Natural killer cell treated with Interleukin-12 subunit alpha and Interleukin-12 subunit beta and Interleukin-15 and Interleukin-18, amount 100 ng/mL, for 72 hours (primary cell): ENCODE measurements around the gene PCDHB13. TPM values are rescaled to one million over a fixed set of nuclear protein-coding genes. Genes with fewer than 3 reads are reported as not detected.
"Not testable (repeated sequence)": the region's sequence is repeated elsewhere in the genome, so short reads cannot be mapped to it uniquely, and the experiment has no call there.

Experiments
- ATAC-seq, 2 donors: fragments of 150-1000 bp; cut with Tn5 transposase in 1 of 2; sonication (Bioruptor Pico), chemical (Tn5 transposase) in 1 of 2; 2 replicates each; pipeline ENCODE4 v1.10.0; 2021
- DNase-seq: peaks from one replicate; pipeline ENCODE4 v3.0.0; 2022; ENCODE audit warnings: low spot score
- H3K27ac Mint-ChIP-seq, 2 donors: 1 replicate in 1 of 2; 2 replicates in 1 of 2; pipeline ENCODE4 v1.8.0; 2022; ENCODE audit warnings: mixed read lengths in 2 of 2, mild to moderate bottlenecking in 1 of 2, moderate library complexity in 1 of 2
- H3K27me3 Mint-ChIP-seq, 2 donors: 1 replicate in 1 of 2; 2 replicates in 1 of 2; pipeline ENCODE4 v1.8.0; 2022; ENCODE audit warnings: mixed read lengths in 2 of 2
- H3K36me3 Mint-ChIP-seq: one replicate; pipeline ENCODE4 v1.8.0; 2022; ENCODE audit warnings: mixed read lengths
- H3K4me1 Mint-ChIP-seq, 2 donors: 1 replicate in 1 of 2; 2 replicates in 1 of 2; pipeline ENCODE4 v1.8.0; 2022; ENCODE audit warnings: low read depth in 2 of 2, mixed read lengths in 2 of 2, mild to moderate bottlenecking in 1 of 2
- H3K4me3 Mint-ChIP-seq: one replicate; pipeline ENCODE4 v1.8.0; 2022; ENCODE audit warnings: mixed read lengths
- H3K9me3 Mint-ChIP-seq: 2 replicates; pipeline ENCODE4 v1.8.0; 2022; ENCODE audit warnings: mixed read lengths
- total RNA-seq, 2 donors: library from RNA; stranded (reverse); gene quantifications; one replicate each; pipeline ENCODE4 v1.2.3, GENCODE V29; 2022

Gene PCDHB13
- total RNA-seq, 2 donors from 2014 or later: 0.10 TPM; not detected in 1

DNA sequence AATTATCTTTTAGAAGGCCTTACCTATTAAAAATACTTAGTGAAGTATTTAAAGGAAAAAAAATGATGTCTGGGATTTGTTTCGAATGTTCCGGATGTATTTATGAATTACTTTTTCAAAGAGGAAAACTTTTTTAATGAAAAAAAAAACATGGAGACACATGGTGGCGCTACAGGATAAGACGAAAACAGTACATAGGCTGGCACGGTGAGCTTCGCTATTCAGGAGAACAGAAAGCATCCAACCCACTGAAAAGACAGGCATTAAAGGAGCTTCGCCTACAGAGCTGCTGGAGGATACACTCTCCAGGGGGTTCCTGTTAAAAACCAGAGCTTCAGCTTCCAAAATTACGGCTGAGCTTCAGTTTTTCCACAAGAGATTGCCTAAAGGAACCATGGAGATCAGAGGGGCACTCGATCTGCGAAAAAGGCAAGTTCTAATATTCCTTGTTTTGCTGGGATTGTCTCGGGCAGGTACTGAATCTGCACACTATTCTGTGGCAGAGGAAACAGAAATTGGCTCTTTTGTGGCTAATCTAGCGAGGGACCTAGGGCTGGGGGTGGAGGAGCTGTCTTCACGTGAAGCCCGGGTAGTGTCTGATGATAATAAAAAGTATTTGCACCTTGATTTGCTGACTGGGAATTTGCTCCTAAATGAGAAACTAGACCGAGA, 9.5 kb downstream of the PCDHB13 start, which contains the start of gene PCDHB14:
PCDHB14 (plus strand) TSS at position 232 of the 672 bp plus-strand sequence; CDS start at position 395, 163 bp downstream.
- no peak within 1 kb of the TSS for H3K4me3 Mint-ChIP-seq
- no peak for DNase-seq

DNA sequence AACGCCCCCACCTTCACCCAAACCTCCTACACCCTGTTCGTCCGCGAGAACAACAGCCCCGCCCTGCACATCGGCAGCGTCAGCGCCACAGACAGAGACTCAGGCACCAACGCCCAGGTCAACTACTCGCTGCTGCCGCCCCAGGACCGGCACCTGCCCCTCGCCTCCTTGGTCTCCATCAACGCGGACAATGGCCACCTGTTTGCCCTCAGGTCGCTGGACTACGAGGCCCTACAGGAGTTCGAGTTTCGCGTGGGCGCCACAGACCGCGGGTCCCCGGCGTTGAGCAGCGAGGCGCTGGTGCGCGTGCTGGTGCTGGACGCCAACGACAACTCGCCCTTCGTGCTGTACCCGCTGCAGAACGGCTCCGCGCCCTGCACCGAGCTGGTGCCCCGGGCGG, 11.1 kb downstream of the PCDHB13 start:
- H3K27ac Mint-ChIP-seq, DNase-seq, ATAC-seq, H3K4me1 Mint-ChIP-seq, H3K36me3 Mint-ChIP-seq, H3K4me3 Mint-ChIP-seq, H3K9me3 Mint-ChIP-seq: not testable (repeated sequence)
- peaks cover 12 to 29% of the 10 kb centered on the region in 2 donors for H3K27me3 Mint-ChIP-seq

More for the DNA sequence above, 9.5 kb downstream of the PCDHB13 start, which contains the start of gene PCDHB14:
- Mint-ChIP-seq H3K27me3 (peaks cover 12 to 35% of the 10 kb centered on the region in 2 donors), H3K27ac (no peak within 1 kb of the TSS), H3K9me3 (peaks cover 4% of the 10 kb centered on the region), H3K36me3 (peaks cover 11% of the 10 kb centered on the region), H3K4me1 (no peaks in the 10 kb centered on the region)
- no peak for ATAC-seq

DNA sequence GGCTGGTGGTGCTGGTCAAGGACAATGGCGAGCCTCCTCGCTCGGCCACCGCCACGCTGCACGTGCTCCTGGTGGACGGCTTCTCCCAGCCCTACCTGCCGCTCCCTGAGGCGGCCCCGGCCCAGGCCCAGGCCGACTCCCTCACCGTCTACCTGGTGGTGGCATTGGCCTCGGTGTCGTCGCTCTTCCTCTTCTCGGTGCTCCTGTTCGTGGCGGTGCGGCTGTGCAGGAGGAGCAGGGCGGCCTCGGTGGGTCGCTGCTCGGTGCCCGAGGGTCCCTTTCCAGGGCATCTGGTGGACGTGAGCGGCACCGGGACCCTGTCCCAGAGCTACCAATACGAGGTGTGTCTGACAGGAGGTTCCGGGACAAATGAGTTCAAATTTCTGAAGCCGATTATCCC, 11.7 kb downstream of the PCDHB13 start:
- not testable (repeated sequence) for H3K9me3 Mint-ChIP-seq, ATAC-seq
- H3K27me3 Mint-ChIP-seq: peaks cover 12 to 23% of the 10 kb centered on the region in 2 donors

DNA sequence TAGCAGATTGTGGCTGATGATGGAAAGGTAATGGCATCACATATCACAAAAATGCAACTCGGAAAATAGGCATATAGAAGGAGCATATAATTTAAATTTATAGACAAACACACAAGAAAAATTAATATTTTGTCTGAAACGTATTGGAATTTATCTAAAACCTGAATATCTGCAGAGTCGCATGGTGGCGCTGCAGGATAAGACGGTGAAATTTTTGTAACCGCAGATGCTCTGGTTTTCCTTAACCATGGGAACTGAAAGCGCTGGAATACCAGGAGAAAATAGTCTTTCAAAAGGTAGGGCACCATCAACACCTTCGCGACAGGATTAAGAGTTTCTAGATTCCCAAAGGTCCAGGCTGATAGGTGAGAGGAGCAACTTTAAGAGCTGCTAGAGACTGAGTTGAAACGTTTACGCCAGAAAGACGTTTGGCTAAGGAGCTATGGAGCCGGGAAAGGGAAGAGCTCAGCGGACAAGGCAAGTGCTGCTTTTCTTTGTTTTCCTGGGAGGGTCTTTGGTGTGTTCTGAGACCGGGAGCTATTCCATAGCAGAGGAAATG, 20.5 kb downstream of the PCDHB13 start:
- H3K4me3 Mint-ChIP-seq: no peak overlapping the region
- no peak overlapping the region for H3K27ac Mint-ChIP-seq
- peaks cover 0 to 11% of the 10 kb centered on the region in 2 donors for H3K27me3 Mint-ChIP-seq
- peaks cover 15% of the 10 kb centered on the region for H3K36me3 Mint-ChIP-seq
- H3K4me1 Mint-ChIP-seq: no peaks in the 10 kb centered on the region
- no peak for ATAC-seq
- H3K9me3 Mint-ChIP-seq: peaks cover 12% of the 10 kb centered on the region
- no peak for DNase-seq

More for the DNA sequence above, 11.7 kb downstream of the PCDHB13 start:
- not testable (repeated sequence) for H3K4me3 Mint-ChIP-seq, H3K36me3 Mint-ChIP-seq, H3K27ac Mint-ChIP-seq, H3K4me1 Mint-ChIP-seq, DNase-seq

DNA sequence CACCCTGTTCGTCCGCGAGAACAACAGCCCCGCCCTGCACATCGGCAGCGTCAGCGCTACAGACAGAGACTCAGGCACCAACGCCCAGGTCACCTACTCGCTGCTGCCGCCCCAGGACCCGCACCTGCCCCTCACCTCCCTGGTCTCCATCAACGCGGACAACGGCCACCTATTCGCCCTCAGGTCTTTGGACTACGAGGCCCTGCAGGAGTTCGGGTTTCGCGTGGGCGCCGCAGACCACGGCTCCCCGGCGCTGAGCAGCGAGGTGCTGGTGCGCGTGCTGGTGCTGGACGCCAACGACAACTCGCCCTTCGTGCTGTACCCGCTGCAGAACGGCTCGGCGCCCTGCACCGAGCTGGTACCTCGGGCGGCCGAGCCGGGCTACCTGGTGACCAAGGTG, 22.2 kb downstream of the PCDHB13 start:
- not testable (repeated sequence) for H3K4me3 Mint-ChIP-seq, ATAC-seq, H3K4me1 Mint-ChIP-seq, DNase-seq, H3K27ac Mint-ChIP-seq
- Mint-ChIP-seq H3K9me3 (peaks cover 15% of the 10 kb centered on the region), H3K27me3 (peaks cover 0 to 19% of the 10 kb centered on the region in 2 donors), H3K36me3 (peaks cover 31% of the 10 kb centered on the region)

DNA sequence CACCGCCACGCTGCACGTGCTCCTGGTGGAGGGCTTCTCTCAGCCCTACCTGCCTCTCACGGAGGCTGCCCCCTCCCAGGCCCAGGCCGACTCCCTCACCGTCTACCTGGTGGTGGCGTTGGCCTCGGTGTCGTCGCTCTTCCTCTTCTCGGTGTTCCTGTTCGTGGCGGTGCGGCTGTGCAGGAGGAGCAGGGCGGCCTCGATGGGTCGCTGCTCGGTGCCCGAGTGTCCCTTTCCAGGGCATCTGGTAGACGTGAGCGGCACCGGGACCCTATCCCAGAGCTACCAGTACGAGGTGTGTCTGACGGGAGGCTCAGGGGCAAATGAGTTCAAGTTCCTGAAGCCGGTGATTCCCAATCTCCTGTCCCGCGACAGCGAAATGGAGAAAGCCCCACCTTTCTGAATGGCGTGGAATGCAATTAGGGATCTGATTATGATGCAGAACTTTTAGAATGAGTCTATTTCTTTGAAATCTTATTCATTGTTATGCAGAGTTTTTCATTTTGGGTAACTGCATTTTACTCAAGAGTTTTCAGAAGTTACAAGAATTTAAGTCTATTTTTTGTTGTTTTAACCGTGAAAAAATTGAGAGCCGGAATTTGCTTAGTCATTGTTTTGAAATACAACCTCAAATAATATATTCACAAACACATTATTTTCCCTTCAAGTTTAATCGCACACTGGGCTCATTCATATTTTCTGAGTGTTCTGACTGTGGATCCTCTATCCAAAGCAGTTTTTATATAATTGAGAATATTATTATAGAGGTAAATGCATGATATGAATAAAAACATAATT, 23.0 kb downstream of the PCDHB13 start:
- H3K9me3 Mint-ChIP-seq: peaks cover 15% of the 10 kb centered on the region
- H3K4me3 Mint-ChIP-seq: no peak overlapping the region
- H3K27me3 Mint-ChIP-seq: peaks cover 0 to 19% of the 10 kb centered on the region in 2 donors
- DNase-seq (no peak), ATAC-seq (no peak)
- H3K27ac Mint-ChIP-seq: no peak overlapping the region
- H3K36me3 Mint-ChIP-seq: peaks cover 31% of the 10 kb centered on the region
- no peaks in the 10 kb centered on the region for H3K4me1 Mint-ChIP-seq

DNA sequence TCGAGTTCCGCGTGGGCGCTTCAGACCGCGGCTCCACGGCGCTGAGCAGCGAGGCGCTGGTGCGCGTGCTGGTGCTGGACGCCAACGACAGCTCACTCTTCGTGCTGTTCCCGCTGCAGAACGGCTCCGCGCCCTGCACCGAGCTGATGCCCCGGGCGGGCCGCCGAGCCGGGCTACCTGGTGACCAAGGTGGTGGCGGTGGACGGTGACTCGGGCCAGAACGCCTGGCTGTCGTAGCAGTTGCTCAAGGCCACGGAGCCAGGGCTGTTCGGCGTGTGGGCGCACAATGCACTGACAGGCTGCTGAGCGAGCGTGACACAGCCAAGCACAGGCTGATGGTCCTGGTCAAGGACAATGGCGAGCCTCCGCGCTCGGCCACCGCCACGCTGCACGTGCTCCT, 27.8 kb downstream of the PCDHB13 start:
- ATAC-seq (no peak), DNase-seq (no peak)
- Mint-ChIP-seq H3K9me3 (peaks cover 17% of the 10 kb centered on the region), H3K36me3 (peaks cover 37% of the 10 kb centered on the region), H3K27ac (no peak overlapping the region), H3K27me3 (peaks cover 0 to 18% of the 10 kb centered on the region in 2 donors), H3K4me1 (no peaks in the 10 kb centered on the region), H3K4me3 (no peak overlapping the region)

DNA sequence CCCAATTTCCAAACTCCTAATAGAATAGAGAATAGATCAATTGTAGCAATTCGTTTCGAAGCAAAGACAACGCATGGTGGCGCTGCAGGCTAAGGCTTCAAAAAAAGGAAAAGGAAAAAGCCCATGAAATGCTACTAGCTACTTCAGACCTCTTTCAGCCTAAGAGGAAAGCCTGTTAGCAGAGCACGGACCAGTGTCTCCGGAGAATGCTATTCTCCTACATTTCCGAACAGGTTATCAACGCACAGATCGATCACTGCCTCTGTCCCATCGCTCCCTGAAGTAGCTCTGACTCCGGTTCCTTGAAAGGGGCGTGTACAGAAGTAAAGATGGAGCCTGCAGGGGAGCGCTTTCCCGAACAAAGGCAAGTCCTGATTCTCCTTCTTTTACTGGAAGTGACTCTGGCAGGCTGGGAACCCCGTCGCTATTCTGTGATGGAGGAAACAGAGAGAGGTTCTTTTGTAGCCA, 31.6 kb downstream of the PCDHB13 start, which contains the start of gene PCDHB15:
PCDHB15 (plus strand) TSS at position 146 of the 468 bp plus-strand sequence; CDS start at position 330, 184 bp downstream.
- peaks cover 41% of the 10 kb centered on the region for H3K36me3 Mint-ChIP-seq
- no peak within 1 kb of the TSS for H3K4me3 Mint-ChIP-seq
- peaks cover 21% of the 10 kb centered on the region for H3K9me3 Mint-ChIP-seq
- DNase-seq (no peak), ATAC-seq (no peak)
- H3K27me3 Mint-ChIP-seq: peaks cover 0 to 10% of the 10 kb centered on the region in 2 donors
- no peak within 1 kb of the TSS for H3K27ac Mint-ChIP-seq
- H3K4me1 Mint-ChIP-seq: no peaks in the 10 kb centered on the region

DNA sequence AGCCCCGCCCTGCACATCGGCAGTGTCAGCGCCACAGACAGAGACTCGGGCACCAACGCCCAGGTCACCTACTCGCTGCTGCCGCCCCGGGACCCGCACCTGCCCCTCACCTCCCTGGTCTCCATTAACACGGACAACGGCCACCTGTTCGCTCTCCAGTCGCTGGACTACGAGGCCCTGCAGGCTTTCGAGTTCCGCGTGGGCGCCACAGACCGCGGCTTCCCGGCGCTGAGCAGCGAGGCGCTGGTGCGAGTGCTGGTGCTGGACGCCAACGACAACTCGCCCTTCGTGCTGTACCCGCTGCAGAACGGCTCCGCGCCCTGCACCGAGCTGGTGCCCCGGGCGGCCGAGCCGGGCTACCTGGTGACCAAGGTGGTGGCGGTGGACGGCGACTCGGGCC, 33.3 kb downstream of the PCDHB13 start:
- ATAC-seq, DNase-seq, H3K27me3 Mint-ChIP-seq, H3K27ac Mint-ChIP-seq, H3K4me1 Mint-ChIP-seq, H3K4me3 Mint-ChIP-seq: not testable (repeated sequence)
- peaks cover 33% of the 10 kb centered on the region for H3K36me3 Mint-ChIP-seq
- H3K9me3 Mint-ChIP-seq: peaks cover 19% of the 10 kb centered on the region

DNA sequence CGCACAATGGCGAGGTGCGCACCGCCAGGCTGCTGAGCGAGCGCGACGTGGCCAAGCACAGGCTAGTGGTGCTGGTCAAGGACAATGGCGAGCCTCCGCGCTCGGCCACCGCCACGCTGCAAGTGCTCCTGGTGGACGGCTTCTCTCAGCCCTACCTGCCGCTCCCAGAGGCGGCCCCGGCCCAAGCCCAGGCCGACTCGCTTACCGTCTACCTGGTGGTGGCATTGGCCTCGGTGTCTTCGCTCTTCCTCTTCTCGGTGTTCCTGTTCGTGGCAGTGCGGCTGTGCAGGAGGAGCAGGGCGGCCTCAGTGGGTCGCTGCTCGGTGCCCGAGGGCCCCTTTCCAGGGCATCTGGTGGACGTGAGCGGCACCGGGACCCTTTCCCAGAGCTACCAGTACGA, 33.7 kb downstream of the PCDHB13 start:
- DNase-seq, ATAC-seq, H3K27ac Mint-ChIP-seq, H3K27me3 Mint-ChIP-seq, H3K4me1 Mint-ChIP-seq, H3K4me3 Mint-ChIP-seq: not testable (repeated sequence)
- H3K9me3 Mint-ChIP-seq: peaks cover 18% of the 10 kb centered on the region
- H3K36me3 Mint-ChIP-seq: peaks cover 31% of the 10 kb centered on the region

DNA sequence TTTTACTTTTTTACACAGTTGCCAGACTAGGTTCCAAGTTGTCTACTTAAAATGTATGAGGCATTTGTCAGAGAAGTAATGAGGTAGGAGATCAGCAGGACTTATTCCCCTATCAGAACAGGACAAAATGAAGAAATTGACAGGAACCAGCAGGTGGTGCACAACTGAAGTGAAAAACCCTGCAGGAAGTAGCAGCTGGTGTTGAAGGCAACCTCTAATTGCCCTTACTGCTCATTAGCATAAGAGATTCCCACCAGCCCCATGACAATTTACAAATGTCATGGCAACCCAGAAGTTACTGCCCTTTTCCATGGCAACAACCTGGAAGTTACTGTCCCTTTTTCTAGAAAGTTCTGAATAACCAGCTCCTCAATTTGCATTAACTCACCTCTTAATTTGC, 36.9 kb downstream of the PCDHB13 start:
- H3K9me3 Mint-ChIP-seq: peaks cover 14% of the 10 kb centered on the region
- no peak overlapping the region for H3K4me3 Mint-ChIP-seq
- H3K27ac Mint-ChIP-seq: no peak overlapping the region
- no peak for DNase-seq
- H3K27me3 Mint-ChIP-seq: no peaks in the 10 kb centered on the region
- peaks cover 31% of the 10 kb centered on the region for H3K36me3 Mint-ChIP-seq
- no peaks in the 10 kb centered on the region for H3K4me1 Mint-ChIP-seq
- ATAC-seq: no peak

DNA sequence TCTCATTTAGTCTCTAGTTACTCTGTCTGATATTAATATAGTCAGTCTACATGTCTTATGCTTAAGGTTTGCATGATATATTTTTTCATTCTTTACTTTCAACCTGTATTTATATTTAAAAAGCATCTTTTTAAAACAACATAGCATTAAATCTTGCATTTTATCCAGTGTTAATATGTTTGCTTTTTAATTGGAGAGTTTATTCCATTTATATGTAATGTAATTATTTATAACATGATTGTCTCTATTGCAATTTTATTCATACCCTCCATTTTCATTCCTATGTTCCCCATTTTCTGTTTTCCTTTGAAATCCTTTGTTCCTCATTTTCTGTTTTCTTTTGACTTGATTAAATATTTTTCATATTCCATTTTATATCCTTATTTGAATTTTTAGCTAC, 44.7 kb downstream of the PCDHB13 start:
- DNase-seq (no peak), ATAC-seq (no peak)
- Mint-ChIP-seq H3K9me3 (peaks cover 32% of the 10 kb centered on the region), H3K4me3 (no peak overlapping the region), H3K4me1 (no peaks in the 10 kb centered on the region), H3K27me3 (no peaks in the 10 kb centered on the region), H3K36me3 (peaks cover 52% of the 10 kb centered on the region), H3K27ac (no peak overlapping the region)

DNA sequence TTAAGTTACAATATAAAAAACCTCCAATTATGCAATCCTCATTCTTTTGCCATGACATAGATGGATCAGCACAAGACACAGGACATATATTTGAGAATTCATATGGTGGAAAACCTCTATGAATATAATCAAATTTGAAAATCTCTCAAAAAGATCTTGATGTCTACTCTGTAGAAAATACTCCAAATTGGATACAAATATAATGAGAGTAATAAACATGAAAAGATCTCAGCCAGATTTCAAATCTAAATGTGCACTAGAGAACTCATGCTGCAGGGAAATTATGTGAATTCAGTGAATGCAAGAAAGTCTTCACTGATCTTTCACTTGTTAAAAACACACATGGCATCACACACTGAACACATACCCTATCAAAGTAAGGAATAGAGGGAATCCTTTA, 45.2 kb downstream of the PCDHB13 start:
- no peak overlapping the region for H3K27ac Mint-ChIP-seq
- H3K4me1 Mint-ChIP-seq: no peaks in the 10 kb centered on the region
- no peak for DNase-seq
- H3K9me3 Mint-ChIP-seq: peaks cover 34% of the 10 kb centered on the region
- H3K36me3 Mint-ChIP-seq: peaks cover 55% of the 10 kb centered on the region
- H3K4me3 Mint-ChIP-seq: no peak overlapping the region
- no peak for ATAC-seq
- no peaks in the 10 kb centered on the region for H3K27me3 Mint-ChIP-seq
